BE2C (cell line): ENCODE data around the gene CDHR4.

Experiments
- DNase-seq: peaks from one replicate; pipeline ENCODE4 v3.0.0-alpha.2; 2020
- H3K27me3 ChIP-seq: fragments of 250-450 bp; sonication (Bioruptor Pico); 2 replicates; pipeline ENCODE4 v1.5.1; 2020; ENCODE audit warnings: mild to moderate bottlenecking
- H3K36me3 ChIP-seq: fragments of 250-450 bp; sonication (Bioruptor Pico); 2 replicates; pipeline ENCODE4 v1.5.1; 2020; ENCODE audit warnings: mild to moderate bottlenecking
- H3K4me1 ChIP-seq: fragments of 250-450 bp; sonication (Bioruptor Pico); 2 replicates; pipeline ENCODE4 v1.5.1; 2020
- H3K4me3 ChIP-seq: 2 replicates; pipeline ENCODE4 v1.5.1; 2011; ENCODE audit warnings: low read depth, low read length
- H3K9me3 ChIP-seq: fragments of 250-450 bp; sonication (Bioruptor Pico); 2 replicates; pipeline ENCODE4 v1.5.1; 2020
- CTCF ChIP-seq: IDR thresholded peaks from 2 replicates; pipeline ENCODE4 v1.5.1; 2012; ENCODE audit warnings: mild to moderate bottlenecking, low read depth, low read length

Gene CDHR4

DNA sequence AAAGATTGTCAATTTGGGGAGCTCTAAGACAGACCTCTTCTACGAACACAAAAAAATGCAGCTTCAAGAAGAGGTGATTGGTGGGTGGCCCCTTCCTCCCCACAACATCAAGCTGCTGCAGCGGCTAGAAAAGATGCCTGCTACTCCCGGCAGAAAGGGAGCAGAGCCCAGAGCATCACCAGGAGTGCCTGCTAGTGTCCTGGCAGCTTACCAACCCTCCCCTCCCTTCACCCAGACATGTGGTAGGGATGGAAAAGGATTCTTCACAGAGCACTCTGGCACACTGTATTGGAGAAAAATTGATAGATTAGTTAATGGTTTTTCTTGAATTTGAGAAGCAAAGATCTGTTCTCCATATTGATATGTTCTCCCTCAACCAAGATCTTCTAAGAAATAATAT is 24.1 kb downstream of the CDHR4 start:
- Histone ChIP-seq H3K36me3 (no peaks in the 10 kb centered on the region), H3K9me3 (no peaks in the 10 kb centered on the region), H3K4me1 (no peaks in the 10 kb centered on the region), H3K4me3 (no peak overlapping the region), H3K27me3 (no peaks in the 10 kb centered on the region)
- no peak for TF ChIP-seq CTCF
- DNase-seq, result peak; percentile 71

DNA sequence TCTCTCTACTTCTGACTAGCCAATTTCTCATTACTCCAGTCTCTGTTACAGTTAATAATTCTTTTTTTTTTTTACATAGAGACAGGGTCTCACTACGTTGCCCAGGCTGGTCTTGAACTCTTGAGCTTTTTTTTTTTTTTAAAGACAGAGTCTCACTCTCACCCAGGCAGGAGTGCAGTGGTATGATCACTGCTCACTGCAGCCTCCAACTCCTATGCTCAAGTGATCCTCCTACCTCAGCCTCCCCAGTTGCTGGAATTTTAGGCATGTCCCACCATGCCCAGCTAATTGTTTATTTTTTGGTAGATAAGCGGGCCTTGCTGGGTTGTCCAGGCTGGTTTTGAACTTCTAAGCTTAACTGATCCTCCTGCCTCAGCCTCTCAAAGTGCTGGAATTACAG is 27.0 kb downstream of the CDHR4 start:
- no peaks in the 10 kb centered on the region for H3K36me3 ChIP-seq
- H3K9me3 ChIP-seq, result no peaks in the 10 kb centered on the region
- no peaks in the 10 kb centered on the region for H3K4me1 ChIP-seq
- no peaks in the 10 kb centered on the region for H3K27me3 ChIP-seq
- no peak overlapping the region for H3K4me3 ChIP-seq
- no peak for TF ChIP-seq CTCF
- DNase-seq, result no peak

- TF ChIP-seq CTCF, result no peak
- no peaks in the 10 kb centered on the region for H3K9me3 ChIP-seq
- no peaks in the 10 kb centered on the region for H3K36me3 ChIP-seq
- no peaks in the 10 kb centered on the region for H3K27me3 ChIP-seq
- DNase-seq, result no peak
- no peaks in the 10 kb centered on the region for H3K4me1 ChIP-seq
- no peak overlapping the region for H3K4me3 ChIP-seq
Observed at GRCh38 chr3:49771340-49771938, 28.2 kb downstream of the CDHR4 start.

- no peak for DNase-seq
- Histone ChIP-seq H3K9me3 (no peaks in the 10 kb centered on the region), H3K4me3 (no peak overlapping the region), H3K4me1 (no peaks in the 10 kb centered on the region), H3K36me3 (no peaks in the 10 kb centered on the region), H3K27me3 (no peaks in the 10 kb centered on the region)
- no peak for TF ChIP-seq CTCF
Observed at GRCh38 chr3:49769926-49770325, 29.7 kb downstream of the CDHR4 start.

DNA sequence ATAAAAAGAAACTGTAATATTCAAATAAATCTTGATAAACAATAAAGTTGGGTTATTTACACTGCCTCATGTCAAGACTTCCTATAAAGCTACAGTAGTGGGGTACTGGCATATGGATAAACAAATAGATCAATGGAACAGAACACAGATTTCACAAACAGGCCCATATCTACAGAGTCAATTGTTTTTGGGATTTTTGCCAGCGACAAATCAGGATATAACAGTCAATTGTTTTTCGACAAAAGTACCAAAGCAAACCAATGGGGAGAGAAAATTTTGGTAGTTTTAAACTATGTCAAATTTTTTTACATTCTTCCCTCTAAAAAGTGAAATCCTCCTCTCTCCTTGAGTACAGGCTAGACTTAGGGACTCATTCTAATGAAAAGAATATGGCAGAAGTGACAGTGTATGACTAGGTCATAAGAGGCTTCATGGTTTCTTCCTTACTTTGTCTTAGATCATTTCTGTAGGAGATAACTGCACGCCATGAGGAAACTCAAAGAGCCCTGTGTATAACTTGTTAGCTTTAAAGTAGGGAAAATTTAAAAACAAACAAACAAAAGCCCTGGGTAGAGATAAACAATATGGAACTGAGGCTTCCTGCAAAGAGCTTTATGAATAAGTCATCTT is 30.3 kb downstream of the CDHR4 start:
- TF ChIP-seq CTCF, result no peak
- H3K36me3 ChIP-seq, result no peaks in the 10 kb centered on the region
- H3K4me1 ChIP-seq, result no peaks in the 10 kb centered on the region
- DNase-seq, result no peak
- no peaks in the 10 kb centered on the region for H3K9me3 ChIP-seq
- no peak overlapping the region for H3K4me3 ChIP-seq
- no peaks in the 10 kb centered on the region for H3K27me3 ChIP-seq

- H3K27me3 ChIP-seq, result no peaks in the 10 kb centered on the region
- H3K36me3 ChIP-seq, result no peaks in the 10 kb centered on the region
- H3K4me1 ChIP-seq, result no peaks in the 10 kb centered on the region
- H3K9me3 ChIP-seq, result no peaks in the 10 kb centered on the region
- no peak for TF ChIP-seq CTCF
- no peak overlapping the region for H3K4me3 ChIP-seq
- DNase-seq, result no peak
Observed at GRCh38 chr3:49763981-49764380, 35.7 kb downstream of the CDHR4 start.
